ENCODE results near the gene CEP72.

- TF ChIP-seq CBX5 (IDR thresholded peaks at IDR 0.05; ENCODE audit: low read depth) (no peak), ETV6 (conservative IDR thresholded peaks at IDR 0.05 in 1 of 2, IDR thresholded peaks at IDR 0.05 in 1 of 2; ENCODE audit: borderline replicate concordance in 1 of 2, low read depth in 1 of 2) (no peak), CTCF (IDR thresholded peaks at IDR 0.05 in 2 of 3, conservative IDR thresholded peaks at IDR 0.05 in 1 of 3; ENCODE audit: control insufficient read depth in 2 of 3, extremely low read depth in 1 of 3, insufficient read depth in 1 of 3, low read depth in 3 of 3, low read length in 3 of 3) (no peak), SREBF2 (IDR thresholded peaks at IDR 0.05; ENCODE audit: low read length) (no peak), POLR2A (IDR thresholded peaks at IDR 0.05; ENCODE audit: low read depth, low read length) (no peak), NRF1 (conservative IDR thresholded peaks at IDR 0.05; ENCODE audit: low read depth, low read length) (no peak), KDM1A (IDR thresholded peaks at IDR 0.05; ENCODE audit: borderline replicate concordance) (no peak), ASH2L (IDR thresholded peaks at IDR 0.05; ENCODE audit: borderline replicate concordance, low read depth) (no peak), RAD21 (IDR thresholded peaks at IDR 0.05; ENCODE audit: insufficient read depth, low read depth, low read length) (no peak), TCF12 (IDR thresholded peaks at IDR 0.05; ENCODE audit: low read depth, low read length) (no peak), SUZ12 (IDR thresholded peaks at IDR 0.05; ENCODE audit: unreplicated experiment) (no peak)
- TF ChIP-seq, protein P1, sequence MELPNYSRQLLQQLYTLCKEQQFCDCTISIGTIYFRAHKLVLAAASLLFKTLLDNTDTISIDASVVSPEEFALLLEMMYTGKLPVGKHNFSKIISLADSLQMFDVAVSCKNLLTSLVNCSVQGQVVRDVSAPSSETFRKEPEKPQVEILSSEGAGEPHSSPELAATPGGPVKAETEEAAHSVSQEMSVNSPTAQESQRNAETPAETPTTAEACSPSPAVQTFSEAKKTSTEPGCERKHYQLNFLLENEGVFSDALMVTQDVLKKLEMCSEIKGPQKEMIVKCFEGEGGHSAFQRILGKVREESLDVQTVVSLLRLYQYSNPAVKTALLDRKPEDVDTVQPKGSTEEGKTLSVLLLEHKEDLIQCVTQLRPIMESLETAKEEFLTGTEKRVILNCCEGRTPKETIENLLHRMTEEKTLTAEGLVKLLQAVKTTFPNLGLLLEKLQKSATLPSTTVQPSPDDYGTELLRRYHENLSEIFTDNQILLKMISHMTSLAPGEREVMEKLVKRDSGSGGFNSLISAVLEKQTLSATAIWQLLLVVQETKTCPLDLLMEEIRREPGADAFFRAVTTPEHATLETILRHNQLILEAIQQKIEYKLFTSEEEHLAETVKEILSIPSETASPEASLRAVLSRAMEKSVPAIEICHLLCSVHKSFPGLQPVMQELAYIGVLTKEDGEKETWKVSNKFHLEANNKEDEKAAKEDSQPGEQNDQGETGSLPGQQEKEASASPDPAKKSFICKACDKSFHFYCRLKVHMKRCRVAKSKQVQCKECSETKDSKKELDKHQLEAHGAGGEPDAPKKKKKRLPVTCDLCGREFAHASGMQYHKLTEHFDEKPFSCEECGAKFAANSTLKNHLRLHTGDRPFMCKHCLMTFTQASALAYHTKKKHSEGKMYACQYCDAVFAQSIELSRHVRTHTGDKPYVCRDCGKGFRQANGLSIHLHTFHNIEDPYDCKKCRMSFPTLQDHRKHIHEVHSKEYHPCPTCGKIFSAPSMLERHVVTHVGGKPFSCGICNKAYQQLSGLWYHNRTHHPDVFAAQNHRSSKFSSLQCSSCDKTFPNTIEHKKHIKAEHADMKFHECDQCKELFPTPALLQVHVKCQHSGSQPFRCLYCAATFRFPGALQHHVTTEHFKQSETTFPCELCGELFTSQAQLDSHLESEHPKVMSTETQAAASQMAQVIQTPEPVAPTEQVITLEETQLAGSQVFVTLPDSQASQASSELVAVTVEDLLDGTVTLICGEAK (IDR thresholded peaks at IDR 0.05; ENCODE audit: borderline replicate concordance): no peak
These were observed 32.4 kb downstream of the CEP72 start for GRCh38 chr5:644509-644908.

Measured in GM12878 (cell line).